Uterus (tissue), 2 donors: ENCODE data around the gene HDAC1.

Experiments
- CTCF ChIP-seq, 4 experiments: fragments of 200-600 bp in 2 of 4; fragments of 450-650 bp in 2 of 4; sonication (generic) in 2 of 4; IDR thresholded peaks; one replicate each; pipeline ENCODE4 v1.5.1; 2016 to 2019; ENCODE audit warnings: antibody characterized with exemption in 4 of 4, mild to moderate bottlenecking in 2 of 4, moderate library complexity in 1 of 4
- POLR2A ChIP-seq, 2 donors: fragments of 450-650 bp; IDR thresholded peaks; one replicate each; pipeline ENCODE4 v1.6.1; 2016; ENCODE audit warnings: antibody characterized with exemption in 2 of 2, mild to moderate bottlenecking in 1 of 2, moderate library complexity in 1 of 2

GRCh38 chr1:32291708-32292538 lies at the start of gene HDAC1:
- TF ChIP-seq CTCF (IDR thresholded peaks at IDR 0.05) (peak in 1 of 4 experiments; percentile 1), POLR2A (IDR thresholded peaks at IDR 0.05) (peak; percentile 25 to 49)
